Mucosa of descending colon (tissue), 3 donors: ENCODE data around the gene AKAP12. TPM values are rescaled to one million over a fixed set of nuclear protein-coding genes. Genes with fewer than 3 reads are reported as not detected.

ENCODE experiments used
- ATAC-seq: fragments of 200-7000 bp; cut with Tn5 transposase; one replicate; pipeline ENCODE4 v1.9.1; 2020; ENCODE audit warnings: mild to moderate bottlenecking, moderate library complexity
- DNase-seq, 3 donors: peaks; one replicate each; pipeline ENCODE4 v3.0.0-alpha.2; 2020
- H3K36me3 ChIP-seq: fragments of 200-600 bp; one replicate; pipeline ENCODE4 v1.8.0; 2021; ENCODE audit warnings: low read depth, mild to moderate bottlenecking
- H3K4me1 ChIP-seq: fragments of 200-600 bp; one replicate; pipeline ENCODE4 v1.8.0; 2021; ENCODE audit warnings: low read depth, mild to moderate bottlenecking
- H3K4me3 ChIP-seq: fragments of 200-600 bp; one replicate; pipeline ENCODE4 v1.8.0; 2021; ENCODE audit warnings: mild to moderate bottlenecking
- H3K9me3 ChIP-seq: fragments of 200-600 bp; one replicate; pipeline ENCODE4 v1.8.0; 2021; ENCODE audit warnings: mild to moderate bottlenecking
- CTCF ChIP-seq: fragments of 200-600 bp; IDR thresholded peaks from one replicate; pipeline ENCODE4 v1.8.0; 2022; ENCODE audit warnings: antibody characterized with exemption, mild to moderate bottlenecking
- intact Hi-C, 2 donors: fragments of 100-400 bp; cut with DNase I in 1 of 2; cut with micrococcal nuclease in 1 of 2; formaldehyde crosslinking; loops; one replicate each; pipeline versions ENCODE4 v1.11.0 to v1.11.1; 2022; cut with DNase I, micrococcal nuclease
- total RNA-seq, 3 donors: library from RNA; stranded (reverse); fragmentation: NEBNext Ultra II Directional in 2 of 3; extraction: Animal tissue kit (Norgen Biotek cat#: 25700) in 2 of 3; gene quantifications; one replicate each; pipeline versions ENCODE4 v1.2.1 to v1.2.4, GENCODE V29; 2021 to 2023
- donor health status: DM: no; HTN: no; CAD: no; lungs with moderate emphysema.
- donor health status: DM: no; HTN: no; CAD: no.
- donor health status: DM: no; HTN: yes; CAD: no.

AKAP12 gene
- total RNA-seq, 3 donors from 2014 or later: 6.3 to 192 (median 15.3) TPM

- TF ChIP-seq CTCF: no peak
- intact Hi-C loops: loop anchor here in 1 of 2 donors (5.0 kb wide), 1 partner anchor 434 kb away; no protein-coding TSS in a partner anchor
- no peaks in the 10 kb centered on the region for H3K9me3 ChIP-seq
- no peak overlapping the region for H3K4me3 ChIP-seq
- ATAC-seq (no peak), DNase-seq (no peak)
- H3K4me1 ChIP-seq: peaks cover 9% of the 10 kb centered on the region
- no peaks in the 10 kb centered on the region for H3K36me3 ChIP-seq
These were observed 86.5 kb downstream of the AKAP12 start for GRCh38 chr6:151326116-151326825.

GRCh38 chr6:151327101-151327500 lies 87.3 kb downstream of the AKAP12 start:
- Histone ChIP-seq H3K4me3 (no peak overlapping the region), H3K4me1 (peaks cover 9% of the 10 kb centered on the region), H3K36me3 (no peaks in the 10 kb centered on the region), H3K9me3 (no peaks in the 10 kb centered on the region)
- ATAC-seq: no peak
- no peak for DNase-seq
- intact Hi-C loops: loop anchor here in 1 of 2 donors (5.0 kb wide), 1 partner anchor 435 kb away; no protein-coding TSS in a partner anchor
- no peak for TF ChIP-seq CTCF

GRCh38 chr6:151330130-151330696 lies 90.4 kb downstream of the AKAP12 start:
- Histone ChIP-seq H3K36me3 (no peaks in the 10 kb centered on the region), H3K9me3 (no peaks in the 10 kb centered on the region), H3K4me1 (no peaks in the 10 kb centered on the region), H3K4me3 (no peak overlapping the region)
- TF ChIP-seq CTCF: no peak
- intact Hi-C loops: loop anchor here in 1 of 2 donors (10.0 kb wide), 1 partner anchor 435 kb away; no protein-coding TSS in a partner anchor
- no peak for DNase-seq
- no peak for ATAC-seq

- DNase-seq: no peak
- ATAC-seq: no peak
- no peak for TF ChIP-seq CTCF
- H3K4me3 ChIP-seq: no peak overlapping the region
- intact Hi-C loops: loop anchor here in 1 of 2 donors (10.0 kb wide), 1 partner anchor 441 kb away; no protein-coding TSS in a partner anchor
- H3K36me3 ChIP-seq: no peaks in the 10 kb centered on the region
- H3K9me3 ChIP-seq: no peaks in the 10 kb centered on the region
- no peaks in the 10 kb centered on the region for H3K4me1 ChIP-seq
These were observed 96.2 kb downstream of the AKAP12 start for GRCh38 chr6:151335930-151336329.

- DNase-seq (no peak), ATAC-seq (no peak)
- H3K9me3 ChIP-seq: no peaks in the 10 kb centered on the region
- no peak overlapping the region for H3K4me3 ChIP-seq
- no peaks in the 10 kb centered on the region for H3K36me3 ChIP-seq
- no peaks in the 10 kb centered on the region for H3K4me1 ChIP-seq
- intact Hi-C loops: loop anchor here in 1 of 2 donors (10.0 kb wide), 1 partner anchor 444 kb away; no protein-coding TSS in a partner anchor
- TF ChIP-seq CTCF: no peak
These were observed 99.0 kb downstream of the AKAP12 start for GRCh38 chr6:151338651-151339200.
